GM21528 (cell line): ENCODE results near the gene SMTNL2.
"Not testable (repeated sequence)": the region's sequence is repeated elsewhere in the genome, so short reads cannot be mapped to it uniquely, and the experiment has no call there.

Source experiments
- ATAC-seq: cut with Tn5 transposase; IDR thresholded peaks from one replicate; pipeline ENCODE4 v1.9.1; 2021; ENCODE audit warnings: mild to moderate bottlenecking, moderate library complexity; ENCODE audit not compliant: unreplicated experiment, low FRiP score

Gene SMTNL2

DNA sequence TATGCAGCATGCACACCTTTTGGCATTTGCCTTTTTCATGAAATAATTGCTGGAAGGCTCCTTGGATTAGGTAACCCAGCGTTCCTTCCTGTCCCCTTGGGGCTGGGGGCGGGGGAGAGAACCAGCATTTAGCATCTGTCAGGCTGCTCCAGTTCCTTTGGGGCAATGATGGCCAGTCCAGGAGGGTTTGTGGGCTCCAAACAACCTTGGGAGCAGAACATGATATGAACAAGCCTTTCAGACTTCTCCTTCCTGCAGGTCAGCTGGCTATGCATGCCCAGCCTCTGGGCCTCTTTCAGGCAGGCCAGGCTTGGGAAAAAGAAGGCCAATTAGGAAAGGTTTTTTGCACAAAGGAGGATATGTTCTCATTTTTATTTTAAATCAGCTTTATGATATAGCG, 1.1 kb upstream of the SMTNL2 start:
- no peak for ATAC-seq

DNA sequence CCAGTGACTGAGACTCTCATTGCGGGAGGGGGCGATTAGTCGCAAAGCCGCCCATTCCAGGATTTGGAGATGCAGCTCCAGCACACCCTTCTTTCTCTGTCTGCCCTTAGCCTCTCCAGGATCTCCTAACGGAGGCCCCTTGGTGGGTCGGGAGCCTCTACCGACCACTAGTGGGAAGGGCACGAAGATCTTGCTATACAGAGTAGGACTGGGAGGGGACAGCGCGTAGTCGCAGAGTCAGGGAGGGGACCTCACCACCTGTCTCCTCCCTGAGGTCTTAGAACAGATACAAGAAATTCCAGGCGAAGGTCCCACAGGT, 588 bp upstream of the SMTNL2 start:
- ATAC-seq = no peak

- ATAC-seq = no peak
Observed at GRCh38 chr17:4584917-4585637, 748 bp downstream of the SMTNL2 start.

DNA sequence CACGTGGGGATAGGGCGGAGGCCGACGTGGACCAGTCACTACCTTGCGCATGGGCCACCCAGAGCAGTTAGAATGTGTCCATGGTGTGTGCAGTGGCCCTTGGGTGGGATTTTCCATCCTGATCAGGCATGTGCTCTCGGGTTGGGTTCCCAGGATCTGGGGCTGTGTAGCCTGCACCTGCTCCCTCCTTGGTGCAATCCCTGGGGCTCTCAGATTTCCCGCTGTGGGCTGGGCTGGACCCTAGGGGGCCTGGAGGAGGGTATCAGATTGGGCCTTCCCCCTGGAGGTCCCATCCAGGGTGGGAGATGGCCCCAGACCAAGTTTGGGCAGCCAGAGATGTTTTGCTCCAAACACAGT, 1.3 kb downstream of the SMTNL2 start:
- no peak for ATAC-seq

- no peak for ATAC-seq
Observed at GRCh38 chr17:4586043-4586442, 1.7 kb downstream of the SMTNL2 start.

DNA sequence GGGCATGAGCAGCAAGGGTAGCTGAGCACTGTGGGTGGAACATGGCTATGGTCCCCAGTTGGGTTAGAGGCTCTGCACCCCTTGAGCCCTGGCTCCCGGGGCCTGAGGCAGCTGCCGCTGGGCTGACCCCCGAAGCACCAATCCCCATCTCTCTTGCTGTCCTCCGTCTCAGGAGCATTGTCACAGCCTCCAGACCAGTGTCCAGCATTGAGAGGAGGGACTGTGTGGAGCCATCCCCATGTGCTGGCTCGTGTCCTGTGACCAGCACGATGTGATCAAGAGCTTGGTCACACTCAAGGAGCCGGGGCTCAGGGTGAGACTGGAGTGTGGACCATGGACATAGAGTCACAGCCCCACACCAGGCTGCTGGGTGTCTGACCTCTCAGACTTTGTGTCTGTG, 2.9 kb downstream of the SMTNL2 start:
- ATAC-seq = no peak

DNA sequence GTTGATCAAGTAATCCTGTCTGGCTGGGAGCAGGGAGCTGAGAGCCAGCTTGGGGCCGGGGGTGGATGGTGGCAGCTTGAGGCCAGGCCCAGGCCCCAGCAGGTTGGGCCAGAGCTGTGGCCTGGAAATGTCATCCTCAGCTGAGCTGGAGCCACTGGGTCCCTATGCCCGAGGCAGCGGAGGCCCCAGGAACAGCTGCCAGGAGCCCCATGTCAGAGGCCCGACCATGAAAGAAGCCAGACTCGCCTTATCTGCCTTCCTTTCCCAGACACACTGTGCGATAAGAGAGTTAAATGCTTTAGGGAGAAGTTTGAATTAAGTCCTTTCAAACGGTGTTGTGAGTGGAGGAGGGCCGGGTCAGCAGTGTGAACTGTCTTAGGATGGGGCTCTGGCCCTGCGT, 3.5 kb downstream of the SMTNL2 start:
- no peak for ATAC-seq

- no peak for ATAC-seq
Observed at GRCh38 chr17:4588391-4588790, 4.1 kb downstream of the SMTNL2 start.

GRCh38 chr17:4588898-4589625, 4.7 kb downstream of the SMTNL2 start:
- no peak for ATAC-seq

GRCh38 chr17:4590042-4590441, 5.7 kb downstream of the SMTNL2 start:
- ATAC-seq = not testable (repeated sequence)

DNA sequence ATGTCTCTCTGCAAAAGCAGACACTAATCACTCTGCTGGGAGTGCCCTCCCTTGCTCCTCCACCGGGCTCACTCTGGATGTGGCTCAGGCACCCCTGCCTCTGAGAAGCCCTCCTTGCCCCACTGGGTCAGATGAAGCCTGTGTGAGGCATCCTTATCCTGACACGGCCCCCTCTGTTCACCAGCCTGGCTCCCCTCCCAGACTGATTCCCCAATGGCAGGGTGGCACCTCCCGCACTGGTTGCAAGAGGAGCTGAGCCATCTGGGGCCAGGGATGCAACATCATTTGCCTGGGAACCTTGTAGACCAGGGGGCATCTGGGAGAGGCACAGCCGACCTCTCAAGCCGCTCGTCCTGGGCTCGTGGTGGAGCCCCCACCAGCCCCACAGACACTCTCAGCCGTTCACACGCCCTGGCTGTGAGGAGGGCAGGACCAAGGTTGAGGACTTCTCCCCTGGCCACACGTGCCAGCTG, 6.7 kb downstream of the SMTNL2 start:
- no peak for ATAC-seq

GRCh38 chr17:4591529-4591928, 7.2 kb downstream of the SMTNL2 start:
- no peak for ATAC-seq

- no peak for ATAC-seq
Observed at GRCh38 chr17:4592240-4593005, 8.1 kb downstream of the SMTNL2 start.

GRCh38 chr17:4593021-4593421, 8.7 kb downstream of the SMTNL2 start:
- ATAC-seq = no peak

GRCh38 chr17:4594406-4594805, 10.1 kb downstream of the SMTNL2 start:
- no peak for ATAC-seq

DNA sequence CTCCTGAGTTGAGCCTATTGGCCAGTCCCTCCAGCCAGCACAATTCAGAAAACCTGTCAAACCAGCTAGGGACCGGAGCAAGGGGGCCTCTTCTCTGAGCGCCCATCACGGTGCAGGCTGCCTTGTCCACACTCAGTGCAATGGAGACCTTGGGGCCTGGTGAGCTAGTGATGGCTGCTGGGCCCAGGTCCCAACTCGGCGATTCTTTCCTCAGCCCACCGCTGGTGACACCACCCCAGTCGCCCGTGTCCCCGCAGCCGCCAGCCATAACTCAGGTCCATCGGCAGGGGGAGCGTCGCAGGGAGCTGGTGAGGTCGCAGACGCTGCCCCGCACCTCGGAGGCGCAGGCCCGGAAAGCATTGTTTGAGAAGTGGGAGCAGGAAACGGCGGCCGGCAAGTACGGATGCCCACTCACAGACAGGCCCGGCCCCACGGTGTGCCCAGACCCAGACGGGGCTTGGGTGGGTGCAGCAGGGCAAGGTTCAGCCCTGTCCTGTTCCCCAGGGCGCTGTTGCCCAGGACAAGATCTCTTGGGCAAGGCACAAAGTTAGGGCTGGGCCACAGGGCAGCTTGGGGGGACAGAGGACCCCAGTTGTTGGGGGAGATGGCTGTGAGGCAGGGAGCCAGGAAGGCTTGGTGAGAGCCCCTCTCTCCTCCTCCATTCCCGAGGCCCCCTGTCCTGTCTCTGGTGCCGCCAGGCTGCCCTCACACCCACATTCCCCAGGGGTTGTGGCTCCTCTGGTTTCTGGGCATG, 10.8 kb downstream of the SMTNL2 start:
- no peak for ATAC-seq

- not testable (repeated sequence) for ATAC-seq
Observed at GRCh38 chr17:4595685-4596342, 11.5 kb downstream of the SMTNL2 start.

- no peak for ATAC-seq
Observed at GRCh38 chr17:4596636-4597380, 12.5 kb downstream of the SMTNL2 start.

DNA sequence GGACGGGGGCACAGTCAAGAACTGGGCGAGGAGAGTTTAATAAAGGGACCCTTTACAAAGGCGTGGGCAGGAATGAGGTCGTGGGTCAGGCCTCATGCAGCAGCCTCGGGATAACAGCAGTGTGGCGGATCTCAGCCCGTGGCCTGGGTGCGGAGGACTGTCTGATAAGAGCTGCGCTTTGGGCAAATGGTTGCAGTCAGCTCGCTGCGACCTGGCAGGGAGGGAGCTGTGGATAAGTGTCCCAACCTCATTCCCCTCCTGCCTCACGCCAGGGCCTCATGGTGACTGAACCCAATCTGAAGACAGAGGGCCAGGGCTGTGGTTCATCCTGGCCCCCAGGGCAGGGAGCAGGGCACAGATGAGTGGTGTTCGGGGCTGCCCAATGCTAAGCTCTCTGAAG, 13.6 kb downstream of the SMTNL2 start:
- no peak for ATAC-seq
